Activated naive CD4-positive, alpha-beta T cell treated with anti-CD3 and anti-CD28 coated beads, Interleukin-2, amount 50 U/mL, for 72 hours (primary cell): ENCODE data around the gene TENM3. TPM values are rescaled to one million over a fixed set of nuclear protein-coding genes. Genes with fewer than 3 reads are reported as not detected.

Source experiments
- ATAC-seq, 2 donors: fragments of 150-1000 bp; cut with Tn5 transposase; 2 replicates each; pipeline ENCODE4 v1.10.0; 2021; ENCODE audit warnings: mild to moderate bottlenecking in 2 of 2, moderate library complexity in 2 of 2
- DNase-seq, 2 donors: peaks; one replicate each; pipeline ENCODE4 v3.0.0; 2021 to 2022; ENCODE audit warnings: low spot score in 2 of 2
- H3K27ac Mint-ChIP-seq, 2 donors: one replicate each; pipeline ENCODE4 v1.8.0; 2022; ENCODE audit warnings: mild to moderate bottlenecking in 2 of 2, mixed read lengths in 2 of 2
- H3K36me3 Mint-ChIP-seq, 2 donors: one replicate each; pipeline ENCODE4 v1.8.0; 2022; ENCODE audit warnings: mixed read lengths in 2 of 2
- H3K9me3 Mint-ChIP-seq, 2 donors: one replicate each; pipeline ENCODE4 v1.8.0; 2022; ENCODE audit warnings: mixed read lengths in 2 of 2
- total RNA-seq, 2 donors: library from RNA; stranded (reverse); gene quantifications; one replicate each; pipeline ENCODE4 v1.2.3, GENCODE V29; 2022

TENM3 gene
- total RNA-seq, 2 donors from 2014 or later = not detected

DNA sequence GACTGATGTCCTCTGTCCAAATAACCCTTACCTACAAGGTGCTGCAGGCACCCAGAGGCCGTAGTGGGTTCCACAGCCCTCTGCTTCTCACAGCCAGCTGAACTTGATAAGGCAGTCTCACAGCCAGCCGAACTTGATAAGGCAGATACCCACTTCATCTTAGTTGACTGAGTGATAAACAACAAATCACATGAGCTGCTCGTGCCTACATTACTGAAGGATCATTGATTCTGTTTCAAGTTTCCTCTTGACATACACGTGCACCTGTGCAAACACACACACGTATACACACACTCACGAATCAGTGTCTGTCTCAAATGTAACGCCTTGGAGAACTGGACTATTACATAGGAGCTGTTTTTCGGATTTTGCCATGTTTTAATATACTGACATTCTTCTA lies 397.7 kb downstream of the TENM3 start:
- no peak overlapping the region for H3K27ac Mint-ChIP-seq
- ATAC-seq = no peak
- H3K9me3 Mint-ChIP-seq = peaks cover 3 to 9% of the 10 kb centered on the region in 2 donors
- DNase-seq = no peak
- H3K36me3 Mint-ChIP-seq = no peaks in the 10 kb centered on the region

- H3K9me3 Mint-ChIP-seq = peaks cover 3 to 12% of the 10 kb centered on the region in 2 donors
- no peaks in the 10 kb centered on the region for H3K36me3 Mint-ChIP-seq
- ATAC-seq = no peak
- H3K27ac Mint-ChIP-seq = no peak overlapping the region
- no peak for DNase-seq
Observed at GRCh38 chr4:182642831-182643230, 399.6 kb downstream of the TENM3 start.

DNA sequence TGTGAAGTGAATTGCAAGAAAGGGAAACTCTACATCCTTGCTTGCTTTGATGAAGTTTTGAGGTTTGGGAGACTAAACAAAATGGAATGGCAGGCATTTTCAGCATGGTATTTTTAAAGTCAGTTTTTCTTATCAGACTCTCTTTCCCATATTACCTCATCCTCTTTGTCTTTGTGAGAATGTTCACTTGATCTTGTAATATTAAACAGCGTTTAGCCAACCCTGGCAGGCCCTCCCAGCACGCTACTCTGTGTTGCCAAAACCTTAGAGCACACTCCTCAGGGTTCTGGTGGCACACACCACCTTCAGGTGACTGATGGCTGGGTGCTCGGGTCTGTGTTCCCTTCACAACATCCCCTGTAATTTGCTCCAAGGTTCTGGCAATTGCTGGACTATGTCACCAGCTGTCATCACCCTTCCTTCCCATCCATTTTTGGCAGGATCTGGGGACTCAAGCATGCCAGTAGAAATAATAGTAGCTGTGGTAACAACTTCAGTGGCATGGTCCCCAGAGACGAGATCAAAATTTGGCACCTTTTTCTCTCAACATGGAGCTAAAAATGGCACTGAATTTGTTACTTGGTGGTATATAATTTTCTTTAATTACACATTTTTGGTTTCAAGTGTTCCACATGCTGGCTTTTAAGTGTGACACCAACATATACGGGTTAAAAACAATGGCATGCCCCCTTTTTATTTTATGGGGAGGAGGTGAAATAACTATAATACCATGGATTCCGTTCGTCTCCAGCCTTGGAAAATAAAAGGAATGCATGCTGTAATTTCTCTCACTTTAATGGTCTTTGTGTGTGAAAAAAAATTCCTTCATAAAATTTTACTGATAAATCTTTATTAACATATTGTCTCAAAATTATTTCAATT lies 400.8 kb downstream of the TENM3 start:
- DNase-seq (no peak), ATAC-seq (no peak)
- H3K27ac Mint-ChIP-seq = no peak overlapping the region
- H3K36me3 Mint-ChIP-seq = no peaks in the 10 kb centered on the region
- peaks cover 3 to 12% of the 10 kb centered on the region in 2 donors for H3K9me3 Mint-ChIP-seq

- peaks cover 3 to 12% of the 10 kb centered on the region in 2 donors for H3K9me3 Mint-ChIP-seq
- H3K36me3 Mint-ChIP-seq = no peaks in the 10 kb centered on the region
- DNase-seq (no peak), ATAC-seq (no peak)
- H3K27ac Mint-ChIP-seq = no peak overlapping the region
Observed at GRCh38 chr4:182644683-182645050, 401.5 kb downstream of the TENM3 start.

DNA sequence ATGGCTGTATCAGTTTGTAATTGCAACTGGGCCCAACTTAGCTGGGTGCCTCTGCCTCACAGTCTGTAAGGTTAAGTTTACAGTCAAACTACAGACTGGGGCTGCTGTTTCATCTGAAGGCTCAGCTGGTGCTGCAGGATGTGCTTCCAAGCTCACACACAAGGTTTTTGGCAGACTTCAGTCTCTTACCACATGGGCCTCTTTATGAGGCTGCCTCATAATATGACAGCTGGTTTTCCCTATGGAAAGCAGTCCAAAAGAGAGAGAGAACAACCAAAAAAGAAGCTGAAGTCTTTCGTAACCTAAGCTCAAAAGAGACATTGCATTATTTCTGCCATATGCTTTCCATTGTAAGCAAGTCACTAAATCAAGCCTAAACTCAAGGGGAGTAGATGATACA lies 402.3 kb downstream of the TENM3 start:
- peaks cover 3 to 12% of the 10 kb centered on the region in 2 donors for H3K9me3 Mint-ChIP-seq
- DNase-seq (no peak), ATAC-seq (no peak)
- no peak overlapping the region for H3K27ac Mint-ChIP-seq
- no peaks in the 10 kb centered on the region for H3K36me3 Mint-ChIP-seq

- Mint-ChIP-seq H3K9me3 (peaks cover 3 to 12% of the 10 kb centered on the region in 2 donors), H3K36me3 (no peaks in the 10 kb centered on the region), H3K27ac (no peak overlapping the region)
- ATAC-seq (no peak), DNase-seq (no peak)
Observed at GRCh38 chr4:182647646-182648300, 404.6 kb downstream of the TENM3 start.

DNA sequence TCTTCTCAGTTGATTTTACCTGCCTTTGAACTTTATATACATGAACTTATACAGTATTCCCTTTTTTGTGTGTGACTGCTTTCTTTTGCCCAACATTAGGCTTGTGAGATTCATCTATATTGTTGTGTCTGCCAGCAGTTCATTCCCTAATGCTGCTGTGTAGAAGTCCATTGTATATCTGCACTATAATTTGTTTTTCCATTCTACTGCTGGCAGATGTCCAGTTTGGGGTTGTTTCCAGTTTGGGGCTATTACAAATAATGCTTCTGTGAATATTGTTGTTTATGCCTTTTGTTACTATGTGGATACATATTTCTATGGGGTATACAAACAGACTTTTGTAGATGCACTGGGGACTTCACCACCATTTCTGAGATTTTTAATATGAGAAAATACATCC lies 405.6 kb downstream of the TENM3 start:
- ATAC-seq (no peak), DNase-seq (no peak)
- no peaks in the 10 kb centered on the region for H3K36me3 Mint-ChIP-seq
- no peak overlapping the region for H3K27ac Mint-ChIP-seq
- peaks cover 3 to 12% of the 10 kb centered on the region in 2 donors for H3K9me3 Mint-ChIP-seq

DNA sequence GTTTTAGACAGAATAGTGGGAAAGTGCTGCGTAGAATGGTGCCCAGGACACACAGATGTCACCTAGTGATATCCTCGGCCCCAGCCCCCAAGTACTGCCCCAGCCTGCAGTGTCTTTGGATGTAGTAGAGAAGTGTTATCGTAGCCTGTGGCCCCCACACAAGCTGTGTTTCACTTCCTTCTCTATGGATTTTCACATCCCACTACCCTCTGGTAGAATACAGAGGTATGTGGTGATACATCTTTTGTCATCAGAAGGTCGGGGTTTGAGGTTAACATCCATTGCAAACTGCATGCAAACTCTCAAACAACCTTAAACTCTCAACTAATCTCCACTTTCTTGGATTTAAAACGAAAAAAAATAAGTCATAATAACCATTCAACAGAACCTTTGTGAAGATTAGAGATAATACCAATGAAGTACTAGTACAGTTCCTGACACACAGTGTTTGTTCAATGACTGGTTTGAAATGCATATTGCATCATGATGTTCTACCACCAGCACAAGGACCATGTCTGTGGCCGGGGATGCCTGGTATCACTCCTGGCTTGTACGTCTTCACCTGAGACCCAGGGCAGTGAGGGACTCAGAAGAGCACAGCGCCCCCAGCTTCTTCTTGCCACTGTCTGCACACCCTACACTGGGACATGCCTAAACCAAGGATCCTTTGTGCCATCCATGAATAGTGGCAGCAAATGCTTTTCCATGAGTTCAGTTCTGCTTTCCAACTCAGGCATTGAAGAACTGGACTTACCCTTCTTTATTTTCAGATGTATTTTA lies 406.7 kb downstream of the TENM3 start:
- DNase-seq (no peak), ATAC-seq (no peak)
- H3K9me3 Mint-ChIP-seq = peaks cover 3 to 12% of the 10 kb centered on the region in 2 donors
- no peak overlapping the region for H3K27ac Mint-ChIP-seq
- H3K36me3 Mint-ChIP-seq = no peaks in the 10 kb centered on the region

- no peak overlapping the region for H3K27ac Mint-ChIP-seq
- no peaks in the 10 kb centered on the region for H3K9me3 Mint-ChIP-seq
- H3K36me3 Mint-ChIP-seq = no peaks in the 10 kb centered on the region
- ATAC-seq (no peak), DNase-seq (no peak)
Observed at GRCh38 chr4:182653596-182653995, 410.4 kb downstream of the TENM3 start.

GRCh38 chr4:182655340-182655739 lies 412.1 kb downstream of the TENM3 start:
- H3K36me3 Mint-ChIP-seq = no peaks in the 10 kb centered on the region
- no peaks in the 10 kb centered on the region for H3K9me3 Mint-ChIP-seq
- DNase-seq = no peak
- ATAC-seq = no peak
- no peak overlapping the region for H3K27ac Mint-ChIP-seq

GRCh38 chr4:182662551-182662950 lies 419.3 kb downstream of the TENM3 start:
- no peak for DNase-seq
- no peak for ATAC-seq

GRCh38 chr4:182671231-182671630 lies 428.0 kb downstream of the TENM3 start:
- no peaks in the 10 kb centered on the region for H3K9me3 Mint-ChIP-seq
- H3K36me3 Mint-ChIP-seq = no peaks in the 10 kb centered on the region
- DNase-seq (no peak), ATAC-seq (no peak)
- no peak overlapping the region for H3K27ac Mint-ChIP-seq

More at GRCh38 chr4:182662551-182662950, 419.3 kb downstream of the TENM3 start:
- H3K27ac Mint-ChIP-seq = no peak overlapping the region
- H3K36me3 Mint-ChIP-seq = peaks cover 0 to 5% of the 10 kb centered on the region in 2 donors
- H3K9me3 Mint-ChIP-seq = peaks cover 0 to 4% of the 10 kb centered on the region in 2 donors

DNA sequence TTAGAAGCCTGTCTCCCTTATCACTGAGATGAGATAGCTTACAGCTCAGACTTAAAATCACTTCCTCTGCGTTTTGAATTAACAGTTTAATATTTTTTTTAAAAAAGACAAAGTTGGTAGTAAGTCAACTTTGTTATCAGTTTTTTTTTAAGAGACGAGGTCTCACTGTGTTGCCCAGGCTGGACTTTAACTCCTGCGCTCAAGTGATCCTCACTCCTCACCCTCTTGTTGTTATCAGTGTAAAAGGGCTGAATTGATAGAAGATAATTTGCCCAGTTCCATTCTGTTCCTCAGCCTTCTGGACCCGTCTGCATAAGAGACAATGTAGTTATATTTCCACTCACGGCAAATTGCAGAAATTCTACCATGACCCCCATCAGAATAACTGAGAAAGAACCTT lies 428.5 kb downstream of the TENM3 start:
- no peak for DNase-seq
- no peak for ATAC-seq
- Mint-ChIP-seq H3K27ac (no peak overlapping the region), H3K36me3 (no peaks in the 10 kb centered on the region), H3K9me3 (no peaks in the 10 kb centered on the region)

GRCh38 chr4:182678590-182678989 lies 435.4 kb downstream of the TENM3 start:
- Mint-ChIP-seq H3K36me3 (no peaks in the 10 kb centered on the region), H3K9me3 (no peaks in the 10 kb centered on the region), H3K27ac (no peak overlapping the region)
- ATAC-seq = no peak
- DNase-seq = no peak

DNA sequence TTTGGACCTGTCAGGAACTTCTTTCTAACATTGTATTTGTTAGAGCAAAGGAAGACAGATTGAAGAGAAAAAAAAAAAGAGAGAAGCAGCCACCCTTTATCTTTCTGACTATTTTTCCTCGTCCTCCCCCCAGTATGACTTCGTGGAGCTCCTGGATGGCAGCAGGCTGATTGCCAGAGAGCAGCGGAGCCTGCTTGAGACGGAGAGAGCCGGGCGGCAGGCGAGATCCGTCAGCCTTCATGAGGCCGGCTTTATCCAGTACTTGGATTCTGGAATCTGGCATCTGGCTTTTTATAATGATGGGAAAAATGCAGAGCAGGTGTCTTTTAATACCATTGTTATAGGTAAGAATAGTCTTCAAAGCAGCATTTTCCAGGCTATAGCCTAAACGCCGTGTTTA lies 436.3 kb downstream of the TENM3 start:
- Mint-ChIP-seq H3K36me3 (no peaks in the 10 kb centered on the region), H3K9me3 (no peaks in the 10 kb centered on the region), H3K27ac (no peak overlapping the region)
- ATAC-seq (no peak), DNase-seq (no peak)

DNA sequence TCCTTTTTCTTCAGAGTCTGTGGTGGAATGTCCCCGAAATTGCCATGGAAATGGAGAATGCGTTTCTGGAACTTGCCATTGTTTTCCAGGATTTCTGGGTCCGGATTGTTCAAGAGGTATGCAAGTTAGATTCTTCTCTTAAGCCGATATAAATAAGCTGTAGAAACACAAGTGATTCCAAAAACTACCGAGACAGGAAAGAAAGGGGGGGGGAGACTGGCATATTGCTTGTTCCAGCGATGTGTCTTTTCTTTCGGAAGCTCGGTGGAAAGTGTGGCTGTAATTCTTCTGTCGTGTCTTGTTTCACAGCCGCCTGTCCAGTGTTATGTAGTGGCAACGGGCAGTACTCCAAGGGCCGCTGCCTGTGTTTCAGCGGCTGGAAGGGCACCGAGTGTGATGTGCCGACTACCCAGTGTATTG lies 437.0 kb downstream of the TENM3 start:
- Mint-ChIP-seq H3K9me3 (no peaks in the 10 kb centered on the region), H3K36me3 (no peaks in the 10 kb centered on the region), H3K27ac (no peak overlapping the region)
- no peak for ATAC-seq
- DNase-seq = no peak

- DNase-seq (no peak), ATAC-seq (no peak)
- H3K36me3 Mint-ChIP-seq = no peaks in the 10 kb centered on the region
- no peak overlapping the region for H3K27ac Mint-ChIP-seq
- H3K9me3 Mint-ChIP-seq = no peaks in the 10 kb centered on the region
Observed at GRCh38 chr4:182683661-182684060, 440.5 kb downstream of the TENM3 start.
